Smooth muscle cell (in vitro differentiated cells): ENCODE results near the gene RAPGEF4. TPM values are rescaled to one million over a fixed set of nuclear protein-coding genes. Genes with fewer than 3 reads are reported as not detected.

Source experiments
- DNase-seq: peaks from one replicate; lab custom pipeline; 2025; ENCODE audit not compliant: unreplicated experiment; lab: John Stamatoyannopoulos, UW
- H2AFZ ChIP-seq: fragments of 200-600 bp; sonication (generic); 2 replicates; pipeline ENCODE4 v1.6.0; 2016; ENCODE audit warnings: antibody characterized with exemption, low read depth, mild to moderate bottlenecking
- H3F3A ChIP-seq: fragments of 200-600 bp; sonication (generic); 2 replicates; pipeline ENCODE4 v1.6.0; 2017; ENCODE audit warnings: antibody characterized with exemption, low read depth
- H3K27ac ChIP-seq: fragments of 200-600 bp; sonication (generic); 2 replicates; pipeline ENCODE4 v1.5.1; 2016; ENCODE audit warnings: low read depth, mild to moderate bottlenecking
- H3K27me3 ChIP-seq: fragments of 200-600 bp; sonication (generic); 2 replicates; pipeline ENCODE4 v1.6.1; 2016; ENCODE audit warnings: low read depth, mild to moderate bottlenecking
- H3K36me3 ChIP-seq: fragments of 200-600 bp; sonication (generic); 2 replicates; pipeline ENCODE4 v1.5.1; 2016; ENCODE audit warnings: low read depth
- H3K4me1 ChIP-seq: fragments of 200-600 bp; sonication (generic); 2 replicates; pipeline ENCODE4 v1.5.1; 2016; ENCODE audit warnings: low read depth
- H3K4me2 ChIP-seq: fragments of 200-600 bp; sonication (generic); 2 replicates; pipeline ENCODE4 v1.6.0; 2016; ENCODE audit warnings: mild to moderate bottlenecking
- H3K4me3 ChIP-seq: fragments of 200-600 bp; sonication (generic); 2 replicates; pipeline ENCODE4 v1.5.1; 2016; ENCODE audit warnings: mild to moderate bottlenecking
- H3K79me2 ChIP-seq: fragments of 200-600 bp; sonication (generic); 2 replicates; pipeline ENCODE4 v1.6.0; 2016; ENCODE audit warnings: low read depth, mild to moderate bottlenecking
- H3K9ac ChIP-seq: fragments of 200-600 bp; sonication (generic); 2 replicates; pipeline ENCODE4 v1.6.0; 2016; ENCODE audit warnings: low read depth
- H3K9me3 ChIP-seq: fragments of 200-600 bp; sonication (generic); replicated peaks from 2 replicates; pipeline ENCODE4 v1.5.1; 2016; ENCODE audit warnings: low read depth
- H4K20me1 ChIP-seq: fragments of 200-600 bp; sonication (generic); 2 replicates; pipeline ENCODE4 v1.6.0; 2016; ENCODE audit warnings: low read depth
- CTCF ChIP-seq: fragments of 200-600 bp; sonication (generic); IDR thresholded peaks from 2 replicates; pipeline ENCODE4 v1.5.1; 2017; ENCODE audit warnings: borderline replicate concordance, mild to moderate bottlenecking, antibody characterized with exemption; ENCODE audit not compliant: insufficient read depth, poor library complexity, severe bottlenecking
- WGBS: methylation state at CpG from one replicate; pipeline ENCODE4 v1.1.7; 2016; ENCODE audit warnings: low lambda C conversion rate; 5-methylcytosine and 5-hydroxymethylcytosine counted together
- polyA plus RNA-seq: library from polyadenylated mRNA; unstranded; fragments of >200 nt; fragmentation: Nextera tagmentation; extraction: Ambion mirVana; gene quantifications from 2 replicates; pipeline ENCODE4 v1.2.1, GENCODE V29; 2016
- total RNA-seq: library from RNA; depleted of rRNA; stranded (reverse); fragments of >200 nt; gene quantifications from 2 replicates; pipeline ENCODE4 v1.2.3, GENCODE V29; 2014

The RAPGEF4 gene
- total and polyA plus RNA-seq, 2 experiments from 2014 or later: 0.35 to 2.7 TPM

- Histone ChIP-seq H3K9ac (peak overlapping the region; percentile 17), H4K20me1 (no peaks in the 10 kb centered on the region), H3F3A (peaks cover 10% of the 10 kb centered on the region), H2AFZ (no peak overlapping the region), H3K27ac (peak overlapping the region; percentile 50), H3K4me3 (no peak overlapping the region), H3K79me2 (no peaks in the 10 kb centered on the region), H3K36me3 (no peaks in the 10 kb centered on the region), H3K4me1 (peaks cover 14% of the 10 kb centered on the region), H3K4me2 (no peak overlapping the region), H3K27me3 (no peaks in the 10 kb centered on the region), H3K9me3 (no peaks in the 10 kb centered on the region)
- DNase-seq: no peak
- no peak for TF ChIP-seq CTCF
- WGBS: 76% methylated on average over 9 of the region's 9 CpGs
These were observed 295.2 kb downstream of the RAPGEF4 start for GRCh38 chr2:173030561-173031490.

- no peak for TF ChIP-seq CTCF
- Histone ChIP-seq H3K4me2 (no peak overlapping the region), H3F3A (peaks cover 10% of the 10 kb centered on the region), H4K20me1 (no peaks in the 10 kb centered on the region), H3K9ac (no peak overlapping the region), H3K9me3 (no peaks in the 10 kb centered on the region), H3K27ac (no peak overlapping the region), H3K27me3 (no peaks in the 10 kb centered on the region), H3K4me1 (peaks cover 14% of the 10 kb centered on the region), H3K36me3 (no peaks in the 10 kb centered on the region), H2AFZ (no peak overlapping the region), H3K79me2 (no peaks in the 10 kb centered on the region), H3K4me3 (no peak overlapping the region)
- DNase-seq: no peak
- 95% methylated on average over 4 of the region's 4 CpGs for WGBS
These were observed 296.4 kb downstream of the RAPGEF4 start for GRCh38 chr2:173032032-173032431.

GRCh38 chr2:173033084-173033483 is 297.4 kb downstream of the RAPGEF4 start:
- 80% methylated on average over 3 of the region's 3 CpGs for WGBS
- Histone ChIP-seq H3F3A (peaks cover 6% of the 10 kb centered on the region), H3K27ac (no peak overlapping the region), H2AFZ (no peak overlapping the region), H3K4me1 (peaks cover 10% of the 10 kb centered on the region), H3K4me3 (no peak overlapping the region), H3K27me3 (no peaks in the 10 kb centered on the region), H3K4me2 (no peak overlapping the region), H3K79me2 (no peaks in the 10 kb centered on the region), H3K9me3 (no peaks in the 10 kb centered on the region), H3K9ac (no peak overlapping the region), H3K36me3 (no peaks in the 10 kb centered on the region), H4K20me1 (no peaks in the 10 kb centered on the region)
- TF ChIP-seq CTCF: no peak
- no peak for DNase-seq

- no peak overlapping the region for H3K9ac ChIP-seq
- H3K79me2 ChIP-seq: no peaks in the 10 kb centered on the region
- no peaks in the 10 kb centered on the region for H3K27me3 ChIP-seq
- WGBS: 78% methylated on average over 7 of the region's 7 CpGs
- no peak overlapping the region for H3K27ac ChIP-seq
- peaks cover 2% of the 10 kb centered on the region for H3F3A ChIP-seq
- H3K4me3 ChIP-seq: no peak overlapping the region
- H4K20me1 ChIP-seq: no peaks in the 10 kb centered on the region
- no peak overlapping the region for H2AFZ ChIP-seq
- no peak for TF ChIP-seq CTCF
- no peaks in the 10 kb centered on the region for H3K36me3 ChIP-seq
- H3K4me1 ChIP-seq: no peaks in the 10 kb centered on the region
- no peak for DNase-seq
- no peaks in the 10 kb centered on the region for H3K9me3 ChIP-seq
- no peak overlapping the region for H3K4me2 ChIP-seq
These were observed 298.5 kb downstream of the RAPGEF4 start for GRCh38 chr2:173034143-173034542.
